Measurements from ENCODE around the gene CD247.
"Not testable (repeated sequence)": the region's sequence is repeated elsewhere in the genome, so short reads cannot be mapped to it uniquely, and the experiment has no call there.

The CD247 gene
- long read RNA-seq, donor 1, partial matches to known transcripts: 0 of 1 reads
- long read RNA-seq, donor 1, other reads (novel, unspliced or antisense): 0 of 1 reads
- long read RNA-seq, donor 2: 0 reads
- long read RNA-seq, donor 3: 0 reads
- long read RNA-seq, donor 4: 0 reads
- long read RNA-seq, donor 5: 0 reads
- long read RNA-seq, donor 6: 0 reads
- long read RNA-seq, donor 7: 0 reads
- long read RNA-seq, donor 8: 0 reads

GRCh38 chr1:167518331-167518700 is at the start of gene CD247:
Gene CD247 (minus strand): TSS chr1:167518529. CDS start chr1:167518465, 64 bp downstream.
- DNase-seq: no peak

GRCh38 chr1:167567663-167568062 is 49.3 kb upstream of the CD247 start:
- no peak for DNase-seq

GRCh38 chr1:167566766-167567165 is 48.4 kb upstream of the CD247 start:
- DNase-seq: no peak

- DNase-seq: no peak
Measured at GRCh38 chr1:167565922-167566321, 47.6 kb upstream of the CD247 start.

GRCh38 chr1:167564612-167565270 is 46.4 kb upstream of the CD247 start:
- DNase-seq: no peak

GRCh38 chr1:167563579-167564246 is 45.4 kb upstream of the CD247 start:
- DNase-seq: no peak

GRCh38 chr1:167562702-167563101 is 44.4 kb upstream of the CD247 start:
- no peak for DNase-seq

- DNase-seq: no peak
Measured at GRCh38 chr1:167561753-167562152, 43.4 kb upstream of the CD247 start.

GRCh38 chr1:167555971-167556714 is 37.8 kb upstream of the CD247 start:
- DNase-seq: peak; percentile 53

- DNase-seq: not testable (repeated sequence)
Measured at GRCh38 chr1:167555072-167555471, 36.7 kb upstream of the CD247 start.

GRCh38 chr1:167554028-167554779 is 35.9 kb upstream of the CD247 start:
- DNase-seq: peak; percentile 72

- DNase-seq: peak; percentile 97
Measured at GRCh38 chr1:167553136-167554027, 35.1 kb upstream of the CD247 start, which contains the start of gene CREG1. Gene CREG1 (minus strand): TSS chr1:167553762.

GRCh38 chr1:167551362-167551761 is 33.0 kb upstream of the CD247 start:
- DNase-seq: no peak

- DNase-seq: no peak
Measured at GRCh38 chr1:167548059-167548932, 30.0 kb upstream of the CD247 start.

- no peak for DNase-seq
Measured at GRCh38 chr1:167546935-167547334, 28.6 kb upstream of the CD247 start.

GRCh38 chr1:167545349-167545748 is 27.0 kb upstream of the CD247 start:
- DNase-seq: no peak

- no peak for DNase-seq
Measured at GRCh38 chr1:167544447-167545093, 26.2 kb upstream of the CD247 start.

GRCh38 chr1:167543199-167543990 is 25.1 kb upstream of the CD247 start:
- no peak for DNase-seq

Measured in right kidney (tissue), 9 donors.